Measurements from ENCODE around the gene ZNF799.
"Not testable (repeated sequence)": the region's sequence is repeated elsewhere in the genome, so short reads cannot be mapped to it uniquely, and the experiment has no call there.

The ZNF799 gene

GRCh38 chr19:12365236-12366162 is 35.6 kb downstream of the ZNF799 start, which contains the start of gene ZNF442:
Gene ZNF442, minus strand, starts transcription at chr19:12365683. Its CDS starts 2,052 bp downstream, at chr19:12363631.
- peak; percentile 97 for DNase-seq (ENCODE audit: low spot score)
- TF ChIP-seq CTCF (IDR thresholded peaks at IDR 0.05; ENCODE audit: extremely low read depth, missing control alignments), result no peak

- peak; percentile 56 for DNase-seq (ENCODE audit: low spot score)
Measured at GRCh38 chr19:12364391-12365235, 36.5 kb downstream of the ZNF799 start.

GRCh38 chr19:12362236-12362635 is 38.8 kb downstream of the ZNF799 start:
- not testable (repeated sequence) for DNase-seq (ENCODE audit: low spot score)

More at GRCh38 chr19:12364391-12365235, 36.5 kb downstream of the ZNF799 start:
- no peak for TF ChIP-seq CTCF (IDR thresholded peaks at IDR 0.05; ENCODE audit: extremely low read depth, missing control alignments)

GRCh38 chr19:12353375-12353774 is 47.7 kb downstream of the ZNF799 start:
- TF ChIP-seq CTCF (IDR thresholded peaks at IDR 0.05; ENCODE audit: extremely low read depth, missing control alignments), result no peak
- no peak for DNase-seq (ENCODE audit: low spot score)

- TF ChIP-seq CTCF (IDR thresholded peaks at IDR 0.05; ENCODE audit: extremely low read depth, missing control alignments), result no peak
- DNase-seq (ENCODE audit: low spot score), result no peak
Measured at GRCh38 chr19:12350890-12351197, 50.2 kb downstream of the ZNF799 start.

- no peak for DNase-seq (ENCODE audit: low spot score)
- no peak for TF ChIP-seq CTCF (IDR thresholded peaks at IDR 0.05; ENCODE audit: extremely low read depth, missing control alignments)
Measured at GRCh38 chr19:12350185-12350889, 50.7 kb downstream of the ZNF799 start.

GRCh38 chr19:12346896-12347295 is 54.2 kb downstream of the ZNF799 start:
- no peak for TF ChIP-seq CTCF (IDR thresholded peaks at IDR 0.05; ENCODE audit: extremely low read depth, missing control alignments)
- no peak for DNase-seq (ENCODE audit: low spot score)

All from GM20000 (cell line).